GM06990 (cell line): Measurements from ENCODE around the gene CAMTA1.

Experiments
- DNase-seq: peaks from one replicate; pipeline ENCODE4 v3.0.0-alpha.2; 2011; ENCODE audit not compliant: insufficient read length; ENCODE audit errors: extremely low read depth
- H3K27me3 ChIP-seq: replicated peaks from 2 replicates; pipeline ENCODE4 v1.6.0; 2011; ENCODE audit warnings: low read length; ENCODE audit not compliant: control insufficient read depth, insufficient read depth
- H3K36me3 ChIP-seq: 2 replicates; pipeline ENCODE4 v1.5.1; 2011; ENCODE audit warnings: low read length; ENCODE audit not compliant: control insufficient read depth, insufficient read depth
- H3K4me3 ChIP-seq: replicated peaks from 2 replicates; pipeline ENCODE4 v1.5.1; 2011; ENCODE audit warnings: low read depth, mild to moderate bottlenecking, control low read depth, low read length
- CTCF ChIP-seq: IDR thresholded peaks from 2 replicates; pipeline ENCODE4 v1.5.1; 2011; ENCODE audit warnings: low read length, control low read depth, mild to moderate bottlenecking, inconsistent platforms; ENCODE audit not compliant: insufficient read depth, poor library complexity, severe bottlenecking

CAMTA1 gene

GRCh38 chr1:7485826-7486225 is 700.6 kb downstream of the CAMTA1 start:
- no peak overlapping the region for H3K4me3 ChIP-seq
- no peak for TF ChIP-seq CTCF
- H3K27me3 ChIP-seq, result no peaks in the 10 kb centered on the region; the same call in none of the 2 replicates
- H3K36me3 ChIP-seq, result no peaks in the 10 kb centered on the region
- DNase-seq, result no peak

DNA sequence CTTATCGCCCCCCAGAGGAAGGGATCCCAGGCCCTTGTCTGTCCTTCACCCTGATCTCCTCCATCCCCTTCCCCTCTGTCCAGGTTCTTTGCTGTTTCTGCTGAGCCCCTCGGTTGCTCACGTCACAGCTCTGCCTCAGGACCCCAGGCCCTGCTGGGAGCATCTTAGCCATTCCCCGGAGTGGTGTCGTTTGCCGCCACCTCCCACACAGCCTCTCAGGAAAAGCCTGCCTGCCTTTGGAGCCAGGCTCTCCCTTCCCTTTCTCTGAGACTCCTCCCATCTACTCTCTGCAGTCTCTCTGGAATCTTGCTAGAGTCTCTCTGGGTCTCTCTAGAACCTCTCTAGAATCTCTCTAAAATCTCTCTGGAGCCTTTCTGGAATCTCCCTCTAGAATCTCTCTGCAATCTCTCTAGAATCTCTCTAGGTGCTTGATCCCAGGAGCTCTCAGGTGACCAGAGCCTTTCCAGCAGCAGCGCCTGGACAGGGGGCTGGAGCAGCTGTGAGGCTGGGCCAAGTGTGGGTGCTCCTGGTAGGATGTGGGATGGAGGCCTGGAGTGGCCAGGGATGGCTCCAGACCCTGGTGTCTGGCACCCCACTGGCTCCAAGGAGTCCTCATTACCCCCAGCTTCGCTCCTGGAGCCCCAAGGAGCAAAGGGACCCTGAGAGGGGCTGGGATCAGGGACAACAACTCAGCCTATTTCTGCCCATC is 702.7 kb downstream of the CAMTA1 start:
- Histone ChIP-seq H3K27me3 (no peaks in the 10 kb centered on the region; the same call in 1 of the 2 replicates), H3K4me3 (no peak overlapping the region), H3K36me3 (no peaks in the 10 kb centered on the region)
- no peak for TF ChIP-seq CTCF
- DNase-seq, result no peak

DNA sequence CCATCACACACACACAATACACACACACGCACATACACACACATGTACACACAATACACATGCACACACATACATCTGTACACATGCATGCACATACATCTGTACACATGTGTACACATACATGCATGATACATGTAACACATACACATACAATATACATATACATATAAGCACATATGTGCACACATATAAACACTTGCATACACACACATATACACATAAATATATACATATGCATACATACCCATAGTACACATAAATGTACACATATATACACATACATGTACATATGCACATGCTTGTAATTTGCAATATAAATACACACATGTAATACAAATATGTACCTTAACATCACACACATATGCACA is 703.2 kb downstream of the CAMTA1 start:
- Histone ChIP-seq H3K4me3 (no peak overlapping the region), H3K27me3 (no peaks in the 10 kb centered on the region; the same call in 1 of the 2 replicates), H3K36me3 (no peaks in the 10 kb centered on the region)
- DNase-seq, result no peak
- TF ChIP-seq CTCF, result no peak

DNA sequence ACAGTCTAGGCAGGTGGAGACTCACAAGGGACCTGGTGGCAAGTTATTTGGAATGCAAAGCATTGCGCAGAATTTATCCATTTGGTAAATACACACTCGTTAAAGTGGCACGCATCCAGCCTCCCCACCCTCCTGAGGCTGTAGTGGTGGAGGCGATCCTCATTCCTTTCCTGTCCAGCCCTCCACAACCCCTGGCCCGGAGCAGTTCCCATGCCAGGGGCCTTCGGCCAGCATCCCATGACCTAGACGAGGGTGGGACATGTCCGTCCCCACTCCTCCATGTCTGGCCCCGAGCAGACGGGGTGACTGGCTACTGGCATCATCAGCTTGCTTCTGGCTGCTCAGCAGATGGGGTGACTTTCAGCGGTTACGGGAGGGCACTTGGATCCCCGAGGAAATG is 704.3 kb downstream of the CAMTA1 start:
- H3K27me3 ChIP-seq, result no peaks in the 10 kb centered on the region; the same call in 1 of the 2 replicates
- no peaks in the 10 kb centered on the region for H3K36me3 ChIP-seq
- no peak for TF ChIP-seq CTCF
- H3K4me3 ChIP-seq, result no peak overlapping the region
- DNase-seq, result no peak

GRCh38 chr1:7490576-7490975 is 705.3 kb downstream of the CAMTA1 start:
- H3K27me3 ChIP-seq, result no peaks in the 10 kb centered on the region; the same call in 1 of the 2 replicates

More at GRCh38 chr1:7490576-7490975, 705.3 kb downstream of the CAMTA1 start:
- Histone ChIP-seq H3K36me3 (no peaks in the 10 kb centered on the region), H3K4me3 (no peak overlapping the region)
- no peak for TF ChIP-seq CTCF
- no peak for DNase-seq
